Measurements from ENCODE around the gene PHACTR2. TPM values are rescaled to one million over a fixed set of nuclear protein-coding genes. Genes with fewer than 3 reads are reported as not detected.

Gene PHACTR2
- total RNA-seq, 1 experiment from 2014 or later, result 27.6 TPM

- TF ChIP-seq TCF7L2 (IDR thresholded peaks at IDR 0.05; ENCODE audit: borderline replicate concordance, extremely low read depth, insufficient read depth, insufficient read length), result no peak
Observed at GRCh38 chr6:143778926-143779325, 101.2 kb downstream of the PHACTR2 start (continued).

- Histone ChIP-seq H2AFZ (ENCODE audit: low read depth, low read length, poor library complexity, severe bottlenecking) (no peak overlapping the region), H3K27ac (ENCODE audit: low read depth, low read length) (no peak overlapping the region), H3K79me2 (ENCODE audit: insufficient read depth, low read length) (no peaks in the 10 kb centered on the region), H3K9me3 (ENCODE audit: control insufficient read depth in 1 of 2, insufficient read depth in 1 of 2, low read depth in 1 of 2, low read length in 2 of 2) (no peaks in the 10 kb centered on the region), H3K4me1 (ENCODE audit: control insufficient read depth in 1 of 2, insufficient read depth in 2 of 2, low read length in 2 of 2) (no peaks in the 10 kb centered on the region), H3K27me3 (ENCODE audit: insufficient read depth, low read length) (no peaks in the 10 kb centered on the region), H3K4me3 (replicated peaks in 1 of 2; ENCODE audit: low read depth in 1 of 2, low read length in 2 of 2) (no peak overlapping the region), H3K36me3 (ENCODE audit: control insufficient read depth in 1 of 2, insufficient read depth in 2 of 2, low read length in 2 of 2) (no peaks in the 10 kb centered on the region), H3K4me2 (ENCODE audit: low read length) (no peak overlapping the region), H4K20me1 (ENCODE audit: insufficient read depth) (no peaks in the 10 kb centered on the region), H3K9me2 (ENCODE audit: insufficient read depth) (no peaks in the 10 kb centered on the region), H3K9ac (ENCODE audit: low read length) (no peak overlapping the region)
- no peak for DNase-seq (ENCODE audit: low read depth, low spot score)
- ChIA-PET POLR2A (no interaction called here), CTCF (no interaction called here), RAD21 (ENCODE audit: low non-redundant PET in 1 of 2, low total read pairs in 2 of 2, uncharacterized antibody in 2 of 2, unreplicated experiment in 2 of 2) (no interaction called here)
- intact Hi-C loops (cut with micrococcal nuclease), result no loop called here
- no TSS peak for BruUV-seq (replicated peaks)
- TF ChIP-seq YY1 (IDR thresholded peaks at IDR 0.05; ENCODE audit: extremely low read depth, insufficient replicate concordance, low read depth, low read length), result no peak
- no peak for TF ChIP-seq CBX3 (IDR thresholded peaks at IDR 0.05; ENCODE audit: low read depth)
- no peak for ATAC-seq
Observed at GRCh38 chr6:143782481-143782880, 104.7 kb downstream of the PHACTR2 start.

- ATAC-seq (no peak), DNase-seq (ENCODE audit: low read depth, low spot score) (no peak)
- Histone ChIP-seq H3K4me2 (ENCODE audit: low read length) (no peak overlapping the region), H3K36me3 (ENCODE audit: control insufficient read depth in 1 of 2, insufficient read depth in 2 of 2, low read length in 2 of 2) (no peaks in the 10 kb centered on the region), H3K4me3 (replicated peaks in 1 of 2; ENCODE audit: low read depth in 1 of 2, low read length in 2 of 2) (no peak overlapping the region), H3K27me3 (ENCODE audit: insufficient read depth, low read length) (no peaks in the 10 kb centered on the region), H4K20me1 (ENCODE audit: insufficient read depth) (no peaks in the 10 kb centered on the region), H3K79me2 (ENCODE audit: insufficient read depth, low read length) (no peaks in the 10 kb centered on the region), H3K9me3 (ENCODE audit: control insufficient read depth in 1 of 2, insufficient read depth in 1 of 2, low read depth in 1 of 2, low read length in 2 of 2) (no peaks in the 10 kb centered on the region), H3K4me1 (ENCODE audit: control insufficient read depth in 1 of 2, insufficient read depth in 2 of 2, low read length in 2 of 2) (no peaks in the 10 kb centered on the region), H3K27ac (ENCODE audit: low read depth, low read length) (no peak overlapping the region), H3K9me2 (ENCODE audit: insufficient read depth) (no peaks in the 10 kb centered on the region), H2AFZ (ENCODE audit: low read depth, low read length, poor library complexity, severe bottlenecking) (no peak overlapping the region), H3K9ac (ENCODE audit: low read length) (no peak overlapping the region)
- TF ChIP-seq CTCF (IDR thresholded peaks at IDR 0.05 in 2 of 3, conservative IDR thresholded peaks at IDR 0.05 in 1 of 3; ENCODE audit: borderline replicate concordance in 1 of 3, insufficient read depth in 1 of 3, low read depth in 2 of 3, low read length in 2 of 3), result no peak
- TF ChIP-seq, protein P1, sequence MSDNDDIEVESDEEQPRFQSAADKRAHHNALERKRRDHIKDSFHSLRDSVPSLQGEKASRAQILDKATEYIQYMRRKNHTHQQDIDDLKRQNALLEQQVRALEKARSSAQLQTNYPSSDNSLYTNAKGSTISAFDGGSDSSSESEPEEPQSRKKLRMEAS (IDR thresholded peaks at IDR 0.05), result no peak
- TF ChIP-seq ZFX (IDR thresholded peaks at IDR 0.05), result no peak
- ChIA-PET POLR2A (no interaction called here), CTCF (no interaction called here), RAD21 (ENCODE audit: low non-redundant PET in 1 of 2, low total read pairs in 2 of 2, uncharacterized antibody in 2 of 2, unreplicated experiment in 2 of 2) (no interaction called here)
- no TSS peak for BruUV-seq (replicated peaks)
- intact Hi-C loops (cut with micrococcal nuclease), result no loop called here
Observed at GRCh38 chr6:143783077-143783476, 105.3 kb downstream of the PHACTR2 start.
